Mucosa of stomach (tissue), 1 donor: ENCODE measurements around the gene CXCL17.

Experiments
- H3K27me3 ChIP-seq: one replicate; pipeline ENCODE4 v1.7.0; 2013; ENCODE audit warnings: mild to moderate bottlenecking, low read length; ENCODE audit not compliant: control insufficient read depth, insufficient read depth
- H3K36me3 ChIP-seq: one replicate; pipeline ENCODE4 v1.7.0; 2013; ENCODE audit warnings: low read length; ENCODE audit not compliant: control insufficient read depth, insufficient read depth
- H3K4me1 ChIP-seq: one replicate; pipeline ENCODE4 v1.7.0; 2013; ENCODE audit warnings: mild to moderate bottlenecking, low read length; ENCODE audit not compliant: control insufficient read depth, insufficient read depth
- H3K4me3 ChIP-seq: one replicate; pipeline ENCODE4 v1.7.0; 2013; ENCODE audit warnings: low read length
- H3K9ac ChIP-seq: one replicate; pipeline ENCODE4 v1.7.0; 2013; ENCODE audit warnings: mild to moderate bottlenecking, low read length, moderate library complexity
- H3K9me3 ChIP-seq: one replicate; pipeline ENCODE4 v1.7.0; 2013; ENCODE audit warnings: mild to moderate bottlenecking, low read length, moderate library complexity; ENCODE audit not compliant: control insufficient read depth
- donor health status: Pancreatic carcinoma.

The CXCL17 gene

DNA sequence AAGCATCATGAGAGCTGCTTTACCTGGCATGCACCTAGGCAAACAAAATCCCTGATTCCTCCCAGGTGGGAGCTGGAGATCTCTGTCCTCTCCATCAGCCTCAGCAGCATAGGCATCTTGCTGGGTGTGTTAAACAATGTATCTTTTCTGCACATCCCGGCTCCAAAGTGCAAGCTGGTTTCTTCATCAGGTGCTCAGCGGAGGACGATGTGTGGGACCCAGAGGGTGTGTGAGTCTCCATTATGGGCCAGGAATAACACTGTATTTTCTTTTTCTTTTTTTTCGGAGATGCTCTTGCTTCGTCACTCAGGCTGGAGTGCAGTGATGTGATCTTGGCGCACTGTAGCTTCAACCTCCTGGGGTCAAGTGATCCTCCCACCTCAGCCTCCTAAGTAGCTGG lies 62.6 kb downstream of the CXCL17 start:
- Histone ChIP-seq H3K4me1 (no peaks in the 10 kb centered on the region), H3K9ac (no peak overlapping the region), H3K36me3 (no peaks in the 10 kb centered on the region), H3K9me3 (no peaks in the 10 kb centered on the region), H3K27me3 (peaks cover 7% of the 10 kb centered on the region), H3K4me3 (no peak overlapping the region)
